K562 (cell line): Measurements from ENCODE around the gene RUVBL1. TPM values are rescaled to one million over a fixed set of nuclear protein-coding genes. Genes with fewer than 3 reads are reported as not detected.

Experiments
- CBX3 ChIP-seq, 2 experiments: IDR thresholded peaks; 1 replicate in 1 of 2; 2 replicates in 1 of 2; pipeline ENCODE4 v1.6.1; 2012; ENCODE audit warnings: inconsistent platforms in 2 of 2, low read length in 2 of 2, borderline replicate concordance in 1 of 2, control low read depth in 1 of 2
- CXXC5 ChIP-seq: fragments of 250-450 bp; sonication (Bioruptor Pico); IDR thresholded peaks from 2 replicates; pipeline ENCODE4 v1.8.0; 2022; ENCODE audit warnings: inconsistent platforms, mild to moderate bottlenecking, moderate library complexity
- ETV5 ChIP-seq: sonication (generic); formaldehyde crosslinking; IDR thresholded peaks from 2 replicates; pipeline ENCODE4 v1.4.0; 2020; ENCODE audit warnings: low read depth, mild to moderate bottlenecking, missing genetic modification reagents
- MYBL2 ChIP-seq, 2 experiments: fragments of 450-650 bp in 1 of 2; sonication (generic) in 1 of 2; formaldehyde crosslinking in 1 of 2; IDR thresholded peaks; 2 replicates each; pipeline versions ENCODE4 v1.6.1 to v1.8.1; 2017 to 2022; ENCODE audit warnings: borderline replicate concordance in 1 of 2, inconsistent platforms in 1 of 2, low read depth in 1 of 2, mild to moderate bottlenecking in 1 of 2, missing genetic modification reagents in 1 of 2, moderate library complexity in 1 of 2
- NR2C1 ChIP-seq, 2 experiments: fragments of 450-650 bp; IDR thresholded peaks; 2 replicates each; pipeline ENCODE4 v1.6.1; 2017; ENCODE audit warnings: mild to moderate bottlenecking in 2 of 2, antibody characterized with exemption in 1 of 2, inconsistent platforms in 1 of 2, missing compliant biosample characterization in 1 of 2, missing genetic modification characterization in 1 of 2
- PHF8 ChIP-seq: fragments of 200-600 bp; sonication (generic); IDR thresholded peaks from 2 replicates; pipeline ENCODE4 v1.6.1; 2012; ENCODE audit warnings: mixed run types, mild to moderate bottlenecking, inconsistent platforms, low read length, moderate library complexity, borderline replicate concordance
- SMAD4 ChIP-seq: fragments of 250-450 bp; sonication (Bioruptor Pico); conservative IDR thresholded peaks from 2 replicates; pipeline ENCODE4 v1.8.0; 2021; ENCODE audit warnings: inconsistent platforms, mild to moderate bottlenecking, moderate library complexity
- ZEB2 ChIP-seq: fragments of 450-650 bp; IDR thresholded peaks from 2 replicates; pipeline ENCODE4 v1.6.1; 2016
- ZFP1 ChIP-seq: fragments of 450-650 bp; formaldehyde crosslinking; IDR thresholded peaks from 2 replicates; pipeline ENCODE4 v1.4.0; 2020; ENCODE audit warnings: mild to moderate bottlenecking, mixed read lengths
- polyA plus RNA-seq, 8 experiments: library from polyadenylated mRNA; depleted of rRNA in 4 of 8; stranded (reverse) in 5 of 8; unstranded in 3 of 8; fragments of >200 nt; fragmentation: Nextera tagmentation in 2 of 8; fragmentation: Illumina TruSeq in 1 of 8; extraction: Ambion mirVana in 2 of 8; extraction: Trizol in 1 of 8; gene quantifications; 2 replicates each; pipeline versions ENCODE4 v1.2.1 to v1.2.3, GENCODE V29; 2011 to 2014; ENCODE audit warnings: inconsistent platforms in 1 of 8, missing spikeins in 1 of 8
- total RNA-seq, 7 experiments: library from RNA; depleted of rRNA in 6 of 7; stranded (reverse); fragments of >200 nt in 6 of 7; fragmentation: Illumina TruSeq in 2 of 7; extraction: Trizol in 2 of 7; gene quantifications; 2 replicates each; pipeline versions ENCODE4 v1.2.1 to v1.2.3, GENCODE V29; 2011 to 2021; ENCODE audit warnings: low replicate concordance in 1 of 7
- TF ChIP-seq, protein P1 (sequence below): fragments of 450-650 bp; IDR thresholded peaks from 2 replicates; pipeline ENCODE4 v1.6.1; 2014; ENCODE audit warnings: low read depth, mild to moderate bottlenecking, moderate library complexity, borderline replicate concordance
- TF ChIP-seq, protein P2 (sequence below): sonication (generic); formaldehyde crosslinking; IDR thresholded peaks from 2 replicates; pipeline ENCODE4 v1.8.0; 2022; ENCODE audit warnings: mild to moderate bottlenecking, missing genetic modification reagents
- TF ChIP-seq, protein P3 (sequence below), 2 experiments: fragments of 450-650 bp; IDR thresholded peaks; 2 replicates each; pipeline ENCODE4 v1.6.1; 2018; ENCODE audit warnings: mild to moderate bottlenecking in 2 of 2, low read depth in 1 of 2; ENCODE audit not compliant: partially characterized antibody in 2 of 2

RUVBL1 gene
- total and polyA plus RNA-seq, 9 of the 15 experiments (the other 6 are each of a cell fraction or from before 2014, with no cell fraction given) = 20.7 to 147 (median 113) TPM

DNA sequence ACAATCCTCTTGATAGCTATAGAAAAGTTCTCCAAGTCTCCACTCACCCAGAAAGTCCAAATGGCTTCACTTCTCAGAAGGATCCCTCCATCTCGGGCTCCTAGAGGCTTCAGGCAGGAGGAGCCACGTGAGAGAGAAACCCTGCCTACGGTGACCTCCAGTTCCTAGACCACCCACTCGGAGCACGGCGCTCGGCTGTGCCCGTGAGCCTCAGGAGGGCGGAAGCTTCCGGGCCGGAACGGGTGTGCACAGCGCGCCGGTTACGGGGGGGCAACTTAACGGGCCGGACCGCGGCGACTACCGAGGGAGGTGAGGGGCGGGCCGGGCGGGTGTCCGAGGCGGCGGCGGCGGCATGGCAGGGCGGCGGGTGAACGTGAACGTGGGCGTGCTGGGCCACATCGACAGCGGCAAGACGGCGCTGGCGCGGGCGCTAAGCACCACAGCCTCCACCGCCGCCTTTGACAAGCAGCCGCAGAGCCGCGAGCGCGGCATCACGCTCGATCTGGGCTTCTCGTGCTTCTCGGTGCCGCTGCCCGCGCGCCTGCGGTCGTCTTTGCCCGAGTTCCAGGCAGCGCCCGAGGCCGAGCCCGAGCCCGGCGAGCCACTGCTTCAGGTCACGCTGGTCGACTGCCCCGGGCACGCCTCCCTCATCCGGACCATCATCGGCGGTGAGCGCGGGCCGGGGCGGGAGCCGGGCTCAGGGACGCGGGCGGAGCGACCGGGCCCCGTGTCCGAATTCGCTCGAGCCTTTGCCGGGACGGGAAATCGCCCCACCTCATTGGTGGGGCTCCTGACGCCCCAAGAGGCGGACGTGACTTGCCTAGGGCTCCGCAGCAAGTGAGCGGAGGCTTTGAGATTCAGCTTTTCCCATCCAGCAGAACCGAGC, 29.8 kb upstream of the RUVBL1 start, which contains the start of gene EEFSEC (continued):
- TF ChIP-seq, protein P1, sequence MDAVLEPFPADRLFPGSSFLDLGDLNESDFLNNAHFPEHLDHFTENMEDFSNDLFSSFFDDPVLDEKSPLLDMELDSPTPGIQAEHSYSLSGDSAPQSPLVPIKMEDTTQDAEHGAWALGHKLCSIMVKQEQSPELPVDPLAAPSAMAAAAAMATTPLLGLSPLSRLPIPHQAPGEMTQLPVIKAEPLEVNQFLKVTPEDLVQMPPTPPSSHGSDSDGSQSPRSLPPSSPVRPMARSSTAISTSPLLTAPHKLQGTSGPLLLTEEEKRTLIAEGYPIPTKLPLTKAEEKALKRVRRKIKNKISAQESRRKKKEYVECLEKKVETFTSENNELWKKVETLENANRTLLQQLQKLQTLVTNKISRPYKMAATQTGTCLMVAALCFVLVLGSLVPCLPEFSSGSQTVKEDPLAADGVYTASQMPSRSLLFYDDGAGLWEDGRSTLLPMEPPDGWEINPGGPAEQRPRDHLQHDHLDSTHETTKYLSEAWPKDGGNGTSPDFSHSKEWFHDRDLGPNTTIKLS = peak; percentile 67; the same call in 1 of the 2 replicates
- peak; percentile 75 for TF ChIP-seq ETV5 (CRISPR knock-in tag)
- peak in 1 of 2 experiments; percentile 77; a peak in 1 of 3 replicates for TF ChIP-seq CBX3 (IDR thresholded peaks at IDR 0.05; ENCODE audit: borderline replicate concordance in 1 of 2, low read length in 2 of 2)
- peak; percentile 32 for TF ChIP-seq SMAD4 (CRISPR knock-in tag)
- TF ChIP-seq, protein P2, sequence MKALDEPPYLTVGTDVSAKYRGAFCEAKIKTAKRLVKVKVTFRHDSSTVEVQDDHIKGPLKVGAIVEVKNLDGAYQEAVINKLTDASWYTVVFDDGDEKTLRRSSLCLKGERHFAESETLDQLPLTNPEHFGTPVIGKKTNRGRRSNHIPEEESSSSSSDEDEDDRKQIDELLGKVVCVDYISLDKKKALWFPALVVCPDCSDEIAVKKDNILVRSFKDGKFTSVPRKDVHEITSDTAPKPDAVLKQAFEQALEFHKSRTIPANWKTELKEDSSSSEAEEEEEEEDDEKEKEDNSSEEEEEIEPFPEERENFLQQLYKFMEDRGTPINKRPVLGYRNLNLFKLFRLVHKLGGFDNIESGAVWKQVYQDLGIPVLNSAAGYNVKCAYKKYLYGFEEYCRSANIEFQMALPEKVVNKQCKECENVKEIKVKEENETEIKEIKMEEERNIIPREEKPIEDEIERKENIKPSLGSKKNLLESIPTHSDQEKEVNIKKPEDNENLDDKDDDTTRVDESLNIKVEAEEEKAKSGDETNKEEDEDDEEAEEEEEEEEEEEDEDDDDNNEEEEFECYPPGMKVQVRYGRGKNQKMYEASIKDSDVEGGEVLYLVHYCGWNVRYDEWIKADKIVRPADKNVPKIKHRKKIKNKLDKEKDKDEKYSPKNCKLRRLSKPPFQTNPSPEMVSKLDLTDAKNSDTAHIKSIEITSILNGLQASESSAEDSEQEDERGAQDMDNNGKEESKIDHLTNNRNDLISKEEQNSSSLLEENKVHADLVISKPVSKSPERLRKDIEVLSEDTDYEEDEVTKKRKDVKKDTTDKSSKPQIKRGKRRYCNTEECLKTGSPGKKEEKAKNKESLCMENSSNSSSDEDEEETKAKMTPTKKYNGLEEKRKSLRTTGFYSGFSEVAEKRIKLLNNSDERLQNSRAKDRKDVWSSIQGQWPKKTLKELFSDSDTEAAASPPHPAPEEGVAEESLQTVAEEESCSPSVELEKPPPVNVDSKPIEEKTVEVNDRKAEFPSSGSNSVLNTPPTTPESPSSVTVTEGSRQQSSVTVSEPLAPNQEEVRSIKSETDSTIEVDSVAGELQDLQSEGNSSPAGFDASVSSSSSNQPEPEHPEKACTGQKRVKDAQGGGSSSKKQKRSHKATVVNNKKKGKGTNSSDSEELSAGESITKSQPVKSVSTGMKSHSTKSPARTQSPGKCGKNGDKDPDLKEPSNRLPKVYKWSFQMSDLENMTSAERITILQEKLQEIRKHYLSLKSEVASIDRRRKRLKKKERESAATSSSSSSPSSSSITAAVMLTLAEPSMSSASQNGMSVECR (CRISPR knock-in tag) = peak; percentile 86
- TF ChIP-seq MYBL2 (IDR thresholded peaks at IDR 0.05; ENCODE audit: low read depth) = no peak
- TF ChIP-seq MYBL2 (CRISPR knock-in tag; IDR thresholded peaks at IDR 0.05; ENCODE audit: borderline replicate concordance) = no peak
- peak; percentile 94 for TF ChIP-seq PHF8
- TF ChIP-seq CXXC5 (CRISPR knock-in tag) = peak; percentile 75
- no peak for TF ChIP-seq ZFP1 (CRISPR knock-in tag)
- TF ChIP-seq, protein P3, sequence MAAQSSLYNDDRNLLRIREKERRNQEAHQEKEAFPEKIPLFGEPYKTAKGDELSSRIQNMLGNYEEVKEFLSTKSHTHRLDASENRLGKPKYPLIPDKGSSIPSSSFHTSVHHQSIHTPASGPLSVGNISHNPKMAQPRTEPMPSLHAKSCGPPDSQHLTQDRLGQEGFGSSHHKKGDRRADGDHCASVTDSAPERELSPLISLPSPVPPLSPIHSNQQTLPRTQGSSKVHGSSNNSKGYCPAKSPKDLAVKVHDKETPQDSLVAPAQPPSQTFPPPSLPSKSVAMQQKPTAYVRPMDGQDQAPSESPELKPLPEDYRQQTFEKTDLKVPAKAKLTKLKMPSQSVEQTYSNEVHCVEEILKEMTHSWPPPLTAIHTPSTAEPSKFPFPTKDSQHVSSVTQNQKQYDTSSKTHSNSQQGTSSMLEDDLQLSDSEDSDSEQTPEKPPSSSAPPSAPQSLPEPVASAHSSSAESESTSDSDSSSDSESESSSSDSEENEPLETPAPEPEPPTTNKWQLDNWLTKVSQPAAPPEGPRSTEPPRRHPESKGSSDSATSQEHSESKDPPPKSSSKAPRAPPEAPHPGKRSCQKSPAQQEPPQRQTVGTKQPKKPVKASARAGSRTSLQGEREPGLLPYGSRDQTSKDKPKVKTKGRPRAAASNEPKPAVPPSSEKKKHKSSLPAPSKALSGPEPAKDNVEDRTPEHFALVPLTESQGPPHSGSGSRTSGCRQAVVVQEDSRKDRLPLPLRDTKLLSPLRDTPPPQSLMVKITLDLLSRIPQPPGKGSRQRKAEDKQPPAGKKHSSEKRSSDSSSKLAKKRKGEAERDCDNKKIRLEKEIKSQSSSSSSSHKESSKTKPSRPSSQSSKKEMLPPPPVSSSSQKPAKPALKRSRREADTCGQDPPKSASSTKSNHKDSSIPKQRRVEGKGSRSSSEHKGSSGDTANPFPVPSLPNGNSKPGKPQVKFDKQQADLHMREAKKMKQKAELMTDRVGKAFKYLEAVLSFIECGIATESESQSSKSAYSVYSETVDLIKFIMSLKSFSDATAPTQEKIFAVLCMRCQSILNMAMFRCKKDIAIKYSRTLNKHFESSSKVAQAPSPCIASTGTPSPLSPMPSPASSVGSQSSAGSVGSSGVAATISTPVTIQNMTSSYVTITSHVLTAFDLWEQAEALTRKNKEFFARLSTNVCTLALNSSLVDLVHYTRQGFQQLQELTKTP (IDR thresholded peaks at IDR 0.05; ENCODE audit: low read depth in 1 of 2, partially characterized antibody in 2 of 2) = peak in 1 of 2 experiments; percentile 28
- no peak for TF ChIP-seq NR2C1 (IDR thresholded peaks at IDR 0.05)
- TF ChIP-seq NR2C1 (tag; IDR thresholded peaks at IDR 0.05) = peak; percentile 56
- TF ChIP-seq ZEB2 = peak; percentile 90; the same call in 1 of the 2 replicates
